RWPE2 (cell line): ENCODE data around the gene CDH4.
A peak's percentile ranks its signal among the peaks of the same experiment; 100 is the strongest.

ENCODE experiments used
- ATAC-seq: fragments of 200-7000 bp; cut with Tn5 transposase; 3 replicates; pipeline ENCODE4 v1.9.1; 2021; ENCODE audit warnings: low read depth
- DNase-seq: peaks from one replicate; pipeline ENCODE4 v3.0.0-alpha.2; 2020; ENCODE audit warnings: low spot score
- H3K27ac ChIP-seq: fragments of 450-650 bp; 2 replicates; pipeline ENCODE4 v1.5.1; 2017; ENCODE audit warnings: mild to moderate bottlenecking; ENCODE audit not compliant: poor library complexity, severe bottlenecking
- H3K27me3 ChIP-seq: fragments of 250-450 bp; sonication (Bioruptor Pico); 2 replicates; pipeline ENCODE4 v1.5.1; 2021; ENCODE audit warnings: mild to moderate bottlenecking, moderate library complexity; ENCODE audit not compliant: insufficient read depth, poor library complexity, severe bottlenecking
- H3K36me3 ChIP-seq: fragments of 250-450 bp; sonication (Bioruptor Pico); 2 replicates; pipeline ENCODE4 v1.5.1; 2020; ENCODE audit warnings: low read depth, mild to moderate bottlenecking, moderate library complexity
- H3K4me1 ChIP-seq: fragments of 250-450 bp; sonication (Bioruptor Pico); 2 replicates; pipeline ENCODE4 v1.5.1; 2021; ENCODE audit warnings: mild to moderate bottlenecking, moderate library complexity; ENCODE audit not compliant: insufficient read depth, poor library complexity, severe bottlenecking
- H3K4me3 ChIP-seq: fragments of 250-450 bp; sonication (Bioruptor Pico); 2 replicates; pipeline ENCODE4 v1.5.1; 2021; ENCODE audit warnings: mild to moderate bottlenecking, moderate library complexity; ENCODE audit not compliant: severe bottlenecking
- H3K9me3 ChIP-seq: fragments of 250-450 bp; sonication (Bioruptor Pico); 2 replicates; pipeline ENCODE4 v1.5.1; 2021; ENCODE audit warnings: mild to moderate bottlenecking, moderate library complexity; ENCODE audit not compliant: severe bottlenecking
- CTCF ChIP-seq: fragments of 450-650 bp; IDR thresholded peaks from one replicate; pipeline ENCODE4 v1.5.1; 2017; ENCODE audit warnings: mild to moderate bottlenecking, moderate library complexity; ENCODE audit not compliant: poor library complexity, severe bottlenecking

CDH4 gene

GRCh38 chr20:61354501-61354900, 102.4 kb downstream of the CDH4 start:
- no peak overlapping the region for H3K4me3 ChIP-seq
- peaks cover 24% of the 10 kb centered on the region for H3K4me1 ChIP-seq
- no peak for ATAC-seq
- no peak for DNase-seq
- H3K9me3 ChIP-seq = no peaks in the 10 kb centered on the region
- H3K36me3 ChIP-seq = peaks cover 31% of the 10 kb centered on the region
- no peaks in the 10 kb centered on the region for H3K27me3 ChIP-seq
- H3K27ac ChIP-seq = peak overlapping the region; percentile 79
- no peak for TF ChIP-seq CTCF

GRCh38 chr20:61354901-61355495, 102.9 kb downstream of the CDH4 start:
- ATAC-seq (no peak), DNase-seq (no peak)
- Histone ChIP-seq H3K4me3 (no peak overlapping the region), H3K4me1 (peaks cover 24% of the 10 kb centered on the region), H3K9me3 (no peaks in the 10 kb centered on the region), H3K36me3 (peaks cover 36% of the 10 kb centered on the region), H3K27ac (peak overlapping the region; percentile 79), H3K27me3 (no peaks in the 10 kb centered on the region)
- no peak for TF ChIP-seq CTCF

GRCh38 chr20:61355585-61355984, 103.5 kb downstream of the CDH4 start:
- no peaks in the 10 kb centered on the region for H3K9me3 ChIP-seq
- H3K27me3 ChIP-seq = no peaks in the 10 kb centered on the region
- H3K36me3 ChIP-seq = peaks cover 42% of the 10 kb centered on the region
- no peak for TF ChIP-seq CTCF
- H3K4me3 ChIP-seq = no peak overlapping the region
- H3K27ac ChIP-seq = no peak overlapping the region
- DNase-seq = peak; percentile 53
- no peak for ATAC-seq
- H3K4me1 ChIP-seq = peaks cover 24% of the 10 kb centered on the region

- Histone ChIP-seq H3K4me1 (peaks cover 24% of the 10 kb centered on the region), H3K4me3 (no peak overlapping the region), H3K27me3 (no peaks in the 10 kb centered on the region), H3K9me3 (no peaks in the 10 kb centered on the region), H3K27ac (no peak overlapping the region), H3K36me3 (peaks cover 44% of the 10 kb centered on the region)
- no peak for TF ChIP-seq CTCF
- no peak for ATAC-seq
- DNase-seq = peak; percentile 78
Measured at GRCh38 chr20:61356196-61356595, 104.1 kb downstream of the CDH4 start.

GRCh38 chr20:61357119-61357518, 105.1 kb downstream of the CDH4 start:
- no peaks in the 10 kb centered on the region for H3K9me3 ChIP-seq
- DNase-seq (no peak), ATAC-seq (no peak)
- H3K4me1 ChIP-seq = peaks cover 19% of the 10 kb centered on the region
- no peak overlapping the region for H3K4me3 ChIP-seq
- no peak for TF ChIP-seq CTCF
- peaks cover 44% of the 10 kb centered on the region for H3K36me3 ChIP-seq
- no peak overlapping the region for H3K27ac ChIP-seq
- no peaks in the 10 kb centered on the region for H3K27me3 ChIP-seq
